Retinal pigment epithelial cell (primary cell): ENCODE measurements around the gene SLC35F4.

ENCODE experiments used
- DNase-seq: peaks from one replicate; pipeline ENCODE4 v3.0.0-alpha.2; 2010; ENCODE audit warnings: low read depth
- H3K4me3 ChIP-seq: 2 replicates; pipeline ENCODE4 v1.5.1; 2011; ENCODE audit warnings: mild to moderate bottlenecking, low read length, control low read depth, moderate library complexity
- CTCF ChIP-seq: conservative IDR thresholded peaks from 2 replicates; pipeline ENCODE4 v1.5.1; 2011; ENCODE audit warnings: low read depth, low read length, control low read depth, inconsistent platforms

The SLC35F4 gene

GRCh38 chr14:57611555-57612075, 254.3 kb downstream of the SLC35F4 start:
- no peak for DNase-seq
- TF ChIP-seq CTCF, result no peak

GRCh38 chr14:57610631-57611030, 255.3 kb downstream of the SLC35F4 start:
- TF ChIP-seq CTCF, result no peak
- no peak for DNase-seq
- no peak overlapping the region for H3K4me3 ChIP-seq

More at GRCh38 chr14:57611555-57612075, 254.3 kb downstream of the SLC35F4 start:
- no peak overlapping the region for H3K4me3 ChIP-seq

- no peak for TF ChIP-seq CTCF
- no peak overlapping the region for H3K4me3 ChIP-seq
- no peak for DNase-seq
These were observed 256.5 kb downstream of the SLC35F4 start for GRCh38 chr14:57609192-57610075.

DNA sequence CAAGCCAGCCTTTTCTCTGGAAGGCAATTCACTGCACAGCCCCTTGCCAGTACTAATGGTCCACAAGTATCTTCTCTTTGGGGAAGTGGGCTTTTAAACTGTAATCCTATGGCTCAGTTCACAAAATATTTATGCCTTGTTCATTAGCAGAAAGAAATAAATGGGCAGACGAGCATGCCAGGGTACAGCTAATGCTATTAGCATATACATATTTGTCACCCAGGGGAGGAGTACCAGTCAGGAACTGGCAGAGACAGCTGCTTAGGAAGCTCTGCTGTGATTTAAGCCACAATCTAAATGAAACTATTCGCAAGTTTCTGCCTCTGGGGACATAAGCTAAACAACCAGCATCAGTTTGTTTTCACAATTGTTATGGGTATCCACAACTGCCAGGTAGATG, 258.8 kb downstream of the SLC35F4 start:
- TF ChIP-seq CTCF, result no peak
- no peak overlapping the region for H3K4me3 ChIP-seq
- DNase-seq, result no peak

- H3K4me3 ChIP-seq, result no peak overlapping the region
- no peak for DNase-seq
- TF ChIP-seq CTCF, result no peak
These were observed 282.5 kb downstream of the SLC35F4 start for GRCh38 chr14:57583396-57583795.

DNA sequence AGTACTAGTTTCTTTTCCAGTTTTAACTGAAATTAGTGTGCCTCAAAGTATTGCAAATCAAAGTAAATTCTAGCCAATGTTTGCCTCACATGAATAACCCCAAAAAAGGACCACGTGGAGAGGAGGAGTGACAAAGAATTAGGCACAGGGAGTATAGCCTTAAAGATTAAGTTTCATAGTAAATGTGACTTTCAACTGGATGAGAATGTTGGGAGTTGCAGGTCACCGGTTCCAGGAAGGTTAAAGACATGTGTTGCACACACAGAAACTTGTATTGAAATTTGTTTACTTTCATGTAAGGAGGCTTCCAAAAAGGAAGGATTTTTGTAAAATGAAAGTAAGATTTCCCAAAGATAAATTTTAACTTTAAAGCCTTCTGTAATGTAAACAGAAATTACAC, 283.1 kb downstream of the SLC35F4 start:
- DNase-seq, result no peak
- TF ChIP-seq CTCF, result no peak
- H3K4me3 ChIP-seq, result no peak overlapping the region

DNA sequence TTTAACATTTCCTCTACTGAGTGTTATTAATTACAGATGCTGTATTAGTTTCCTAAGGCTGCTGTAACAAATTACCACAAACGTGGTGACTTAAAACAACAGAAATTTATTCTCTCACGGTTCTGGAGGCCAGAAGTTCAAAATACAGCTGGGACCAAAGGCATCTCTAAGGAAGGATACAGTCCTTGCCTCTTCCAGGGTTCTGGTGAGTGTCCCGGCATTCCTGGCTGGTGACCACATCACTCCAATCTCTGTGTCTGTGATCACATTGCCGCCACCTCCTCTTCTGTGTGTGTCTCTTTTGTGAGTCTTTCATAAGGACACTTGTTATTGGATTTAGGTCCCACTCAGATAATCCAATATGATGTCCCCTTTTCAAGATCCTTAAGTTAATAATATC, 287.1 kb downstream of the SLC35F4 start:
- no peak overlapping the region for H3K4me3 ChIP-seq
- DNase-seq, result no peak
- TF ChIP-seq CTCF, result no peak
